Natural killer cell treated with Interleukin-12 subunit alpha and Interleukin-12 subunit beta and Interleukin-15 and Interleukin-18, amount 100 ng/mL, for 72 hours (primary cell): ENCODE measurements around the gene ALPP. TPM values are rescaled to one million over a fixed set of nuclear protein-coding genes. Genes with fewer than 3 reads are reported as not detected.
A peak's percentile ranks its signal among the peaks of the same experiment; 100 is the strongest.
"Not testable (repeated sequence)": the region's sequence is repeated elsewhere in the genome, so short reads cannot be mapped to it uniquely, and the experiment has no call there.

Experiments
- ATAC-seq, 2 donors: fragments of 150-1000 bp; cut with Tn5 transposase in 1 of 2; sonication (Bioruptor Pico), chemical (Tn5 transposase) in 1 of 2; 2 replicates each; pipeline ENCODE4 v1.10.0; 2021
- DNase-seq: peaks from one replicate; pipeline ENCODE4 v3.0.0; 2022; ENCODE audit warnings: low spot score
- H3K27ac Mint-ChIP-seq, 2 donors: 1 replicate in 1 of 2; 2 replicates in 1 of 2; pipeline ENCODE4 v1.8.0; 2022; ENCODE audit warnings: mixed read lengths in 2 of 2, mild to moderate bottlenecking in 1 of 2, moderate library complexity in 1 of 2
- H3K27me3 Mint-ChIP-seq, 2 donors: 1 replicate in 1 of 2; 2 replicates in 1 of 2; pipeline ENCODE4 v1.8.0; 2022; ENCODE audit warnings: mixed read lengths in 2 of 2
- H3K36me3 Mint-ChIP-seq: one replicate; pipeline ENCODE4 v1.8.0; 2022; ENCODE audit warnings: mixed read lengths
- H3K4me1 Mint-ChIP-seq, 2 donors: 1 replicate in 1 of 2; 2 replicates in 1 of 2; pipeline ENCODE4 v1.8.0; 2022; ENCODE audit warnings: low read depth in 2 of 2, mixed read lengths in 2 of 2, mild to moderate bottlenecking in 1 of 2
- H3K4me3 Mint-ChIP-seq: one replicate; pipeline ENCODE4 v1.8.0; 2022; ENCODE audit warnings: mixed read lengths
- H3K9me3 Mint-ChIP-seq: 2 replicates; pipeline ENCODE4 v1.8.0; 2022; ENCODE audit warnings: mixed read lengths
- total RNA-seq, 2 donors: library from RNA; stranded (reverse); gene quantifications; one replicate each; pipeline ENCODE4 v1.2.3, GENCODE V29; 2022

Gene ALPP
- total RNA-seq = not detected

DNA sequence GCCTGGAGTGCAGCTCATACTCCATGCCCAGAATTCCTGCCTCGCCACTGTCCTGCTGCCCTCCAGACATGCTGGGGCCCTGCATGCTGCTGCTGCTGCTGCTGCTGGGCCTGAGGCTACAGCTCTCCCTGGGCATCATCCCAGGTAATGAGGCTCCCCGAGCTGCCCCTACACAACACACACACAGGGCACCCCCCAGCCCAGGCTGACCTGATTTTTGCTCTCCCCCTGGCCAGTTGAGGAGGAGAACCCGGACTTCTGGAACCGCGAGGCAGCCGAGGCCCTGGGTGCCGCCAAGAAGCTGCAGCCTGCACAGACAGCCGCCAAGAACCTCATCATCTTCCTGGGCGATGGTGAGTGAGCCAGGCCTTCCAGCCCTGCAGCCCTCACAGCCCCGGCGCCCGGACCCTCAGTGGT is at the start of gene ALPP:
Gene ALPP, plus strand, starts transcription at position 17 of the 417 bp plus-strand sequence. Its CDS starts 52 bp downstream, at position 69.
- H3K27me3 Mint-ChIP-seq, H3K4me1 Mint-ChIP-seq, DNase-seq, H3K9me3 Mint-ChIP-seq, H3K36me3 Mint-ChIP-seq, ATAC-seq, H3K27ac Mint-ChIP-seq, H3K4me3 Mint-ChIP-seq: not testable (repeated sequence)

DNA sequence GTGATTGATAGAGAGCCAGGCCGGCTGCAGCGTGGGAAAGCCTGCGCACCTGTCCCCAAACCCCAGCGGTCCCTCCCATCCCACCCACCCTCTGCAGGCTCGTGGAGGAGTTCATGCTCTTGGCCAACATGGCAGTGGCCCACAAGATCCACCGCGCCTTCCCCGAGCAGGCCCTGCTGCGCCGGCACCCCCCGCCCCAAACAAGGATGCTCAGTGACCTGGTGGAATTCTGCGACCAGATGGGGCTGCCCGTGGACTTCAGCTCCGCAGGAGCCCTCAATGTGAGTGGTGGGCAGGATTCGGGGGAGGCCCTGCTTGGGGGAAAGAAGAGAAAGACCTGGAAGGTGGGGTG is 48.9 kb upstream of the ALPP start:
- H3K36me3 Mint-ChIP-seq = no peaks in the 10 kb centered on the region
- no peaks in the 10 kb centered on the region for H3K27me3 Mint-ChIP-seq
- H3K4me1 Mint-ChIP-seq = no peaks in the 10 kb centered on the region
- ATAC-seq = no peak
- no peak overlapping the region for H3K4me3 Mint-ChIP-seq
- no peak overlapping the region for H3K27ac Mint-ChIP-seq
- H3K9me3 Mint-ChIP-seq = no peaks in the 10 kb centered on the region
- DNase-seq = no peak

DNA sequence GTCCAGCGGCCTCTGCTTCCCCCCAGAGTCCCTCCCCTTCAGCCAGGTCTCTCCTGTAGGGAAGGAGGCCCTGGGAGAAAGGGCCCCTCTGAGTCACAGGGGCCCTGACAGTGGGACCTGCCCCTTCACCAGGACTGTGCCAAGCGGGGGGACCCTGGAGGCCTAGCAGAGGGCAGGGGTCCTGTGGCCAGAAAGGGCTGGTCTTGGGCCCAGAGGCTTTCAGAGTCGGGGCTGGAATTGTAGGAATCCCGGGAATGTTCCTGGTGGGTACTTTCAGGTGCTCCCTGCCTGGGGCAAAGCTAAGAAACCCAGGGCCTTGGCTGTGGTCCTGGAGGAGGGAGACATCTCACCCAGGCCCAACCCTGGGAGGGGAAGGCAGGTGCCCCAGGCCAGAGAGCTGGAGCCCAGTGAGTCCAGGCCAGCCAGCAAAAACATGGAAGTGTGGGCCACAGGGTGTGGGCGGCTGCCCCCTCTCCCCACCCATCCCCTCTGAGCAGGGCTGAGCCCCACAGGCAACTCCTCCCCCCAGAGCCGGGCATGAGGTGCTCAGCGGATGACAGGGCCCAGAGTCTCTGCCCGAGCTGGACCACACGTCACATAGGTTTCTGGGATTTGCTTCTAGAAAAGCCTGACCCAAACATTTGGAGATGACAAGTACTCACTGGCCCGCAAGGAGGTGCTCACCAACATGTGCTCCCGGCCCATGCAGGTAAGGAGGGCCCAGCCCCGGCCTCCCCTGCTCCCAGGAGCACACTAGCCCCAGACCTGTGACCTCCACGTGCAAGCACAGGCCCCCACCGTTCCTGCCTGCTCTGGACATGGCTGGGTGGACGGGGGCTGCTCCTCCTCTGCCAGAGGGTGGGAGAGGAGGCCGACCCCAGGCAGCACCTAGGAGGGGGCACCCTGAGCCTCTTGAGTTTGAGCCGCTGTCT is 48.2 kb upstream of the ALPP start:
- no peak for ATAC-seq
- no peaks in the 10 kb centered on the region for H3K9me3 Mint-ChIP-seq
- peak; percentile 57 for DNase-seq
- H3K27me3 Mint-ChIP-seq = no peaks in the 10 kb centered on the region
- no peaks in the 10 kb centered on the region for H3K4me1 Mint-ChIP-seq
- no peaks in the 10 kb centered on the region for H3K36me3 Mint-ChIP-seq
- no peak overlapping the region for H3K4me3 Mint-ChIP-seq
- no peak overlapping the region for H3K27ac Mint-ChIP-seq

DNA sequence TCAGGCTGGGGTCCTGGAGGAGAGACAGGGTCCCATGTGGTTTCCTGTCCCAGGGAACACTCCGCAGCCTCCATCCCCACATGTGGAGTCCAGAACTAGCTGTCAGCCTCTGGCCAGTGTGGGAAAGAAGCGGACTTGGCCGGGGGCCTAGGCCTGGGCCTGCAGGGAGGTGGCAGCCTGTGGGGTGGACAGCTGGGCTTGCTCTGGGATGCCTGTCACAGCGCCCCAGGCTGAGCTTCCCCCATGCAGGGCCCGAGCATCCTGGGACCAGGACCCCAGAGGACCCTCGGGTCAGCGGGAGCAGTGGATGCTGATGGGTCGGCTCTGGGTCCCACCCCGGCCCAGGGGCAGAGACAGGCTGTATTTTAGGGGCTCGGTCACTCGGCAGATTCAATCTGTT is 47.5 kb upstream of the ALPP start:
- not testable (repeated sequence) for H3K9me3 Mint-ChIP-seq, H3K4me3 Mint-ChIP-seq, H3K27me3 Mint-ChIP-seq, H3K36me3 Mint-ChIP-seq, H3K27ac Mint-ChIP-seq, H3K4me1 Mint-ChIP-seq, ATAC-seq
- DNase-seq = peak; percentile 54

DNA sequence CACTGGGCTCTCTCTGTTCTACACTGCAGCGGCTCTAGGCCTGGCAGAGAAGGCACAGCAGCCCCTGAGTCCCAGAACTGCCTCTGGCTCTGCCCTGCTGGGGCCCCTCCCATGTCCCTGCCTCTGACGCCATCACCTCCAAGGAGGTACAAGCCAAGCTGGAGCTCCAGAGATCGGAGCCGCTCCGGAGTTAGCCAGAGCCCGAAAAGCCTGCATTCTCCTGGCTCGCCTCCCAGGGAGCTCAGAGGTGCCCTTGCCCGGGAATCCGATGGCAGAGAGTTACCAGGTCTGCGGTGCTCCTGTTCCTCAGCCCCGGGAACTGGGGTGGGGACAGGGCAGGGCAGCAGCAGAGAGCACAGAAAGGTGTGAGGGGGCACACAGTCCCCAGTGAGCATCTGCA is 46.9 kb upstream of the ALPP start:
- not testable (repeated sequence) for ATAC-seq, H3K4me1 Mint-ChIP-seq, H3K9me3 Mint-ChIP-seq, DNase-seq, H3K4me3 Mint-ChIP-seq, H3K27me3 Mint-ChIP-seq, H3K36me3 Mint-ChIP-seq, H3K27ac Mint-ChIP-seq

DNA sequence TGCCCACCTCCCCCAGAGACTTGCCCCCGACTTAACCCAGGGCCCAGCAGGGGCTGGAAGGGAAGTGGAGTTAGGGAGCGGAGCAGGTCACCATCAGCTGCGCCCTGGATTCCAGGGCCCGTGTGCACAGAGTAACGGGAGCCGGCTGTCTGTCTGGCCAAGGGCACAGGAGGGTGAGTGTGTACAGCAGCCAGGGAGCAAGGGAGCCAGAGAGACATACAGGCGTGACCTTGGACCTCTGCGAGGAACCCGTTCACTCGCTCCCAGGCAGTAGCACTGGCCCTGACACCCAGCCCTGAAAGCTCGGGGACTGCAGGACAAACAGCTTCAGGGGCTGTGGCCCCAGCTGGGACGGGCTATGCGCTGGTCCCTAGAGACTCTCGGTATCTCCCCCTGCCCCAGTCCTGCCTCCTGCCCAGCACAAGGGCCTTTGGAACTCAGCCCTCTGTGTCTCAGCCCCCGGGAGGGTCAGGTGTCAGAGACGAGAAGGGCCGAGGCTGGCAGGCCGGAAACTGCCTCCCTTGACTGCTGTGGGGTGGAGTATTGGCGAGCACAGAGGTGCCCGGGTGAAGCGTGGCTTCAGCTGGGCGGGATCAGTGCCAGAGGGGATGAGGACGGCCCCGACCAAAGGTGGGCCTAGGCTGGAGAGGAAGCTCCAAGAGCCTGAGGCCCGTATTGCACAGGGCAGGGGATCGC is 46.2 kb upstream of the ALPP start:
- H3K4me1 Mint-ChIP-seq, H3K27ac Mint-ChIP-seq, H3K36me3 Mint-ChIP-seq, H3K27me3 Mint-ChIP-seq, ATAC-seq, H3K9me3 Mint-ChIP-seq, DNase-seq, H3K4me3 Mint-ChIP-seq: not testable (repeated sequence)

DNA sequence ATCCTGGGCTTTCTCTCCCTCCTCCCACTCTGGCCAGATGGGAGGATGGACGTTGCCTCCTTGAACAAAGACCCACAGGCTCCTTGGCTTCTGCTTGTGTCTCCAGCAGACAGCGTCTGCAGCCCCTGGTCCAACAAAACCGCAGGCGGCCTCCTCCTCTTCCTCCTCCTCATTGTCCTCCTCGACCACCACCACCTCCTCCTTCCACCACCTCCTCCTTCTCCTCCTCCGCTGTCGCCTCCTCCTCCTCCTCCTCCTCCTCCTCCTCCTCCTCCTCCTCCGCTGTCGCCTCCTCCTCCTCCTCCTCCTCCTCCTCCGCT is 45.7 kb upstream of the ALPP start:
- Mint-ChIP-seq H3K36me3 (no peaks in the 10 kb centered on the region), H3K27me3 (no peaks in the 10 kb centered on the region), H3K4me3 (no peak overlapping the region), H3K9me3 (no peaks in the 10 kb centered on the region), H3K27ac (no peak overlapping the region), H3K4me1 (no peaks in the 10 kb centered on the region)
- no peak for DNase-seq
- no peak for ATAC-seq

DNA sequence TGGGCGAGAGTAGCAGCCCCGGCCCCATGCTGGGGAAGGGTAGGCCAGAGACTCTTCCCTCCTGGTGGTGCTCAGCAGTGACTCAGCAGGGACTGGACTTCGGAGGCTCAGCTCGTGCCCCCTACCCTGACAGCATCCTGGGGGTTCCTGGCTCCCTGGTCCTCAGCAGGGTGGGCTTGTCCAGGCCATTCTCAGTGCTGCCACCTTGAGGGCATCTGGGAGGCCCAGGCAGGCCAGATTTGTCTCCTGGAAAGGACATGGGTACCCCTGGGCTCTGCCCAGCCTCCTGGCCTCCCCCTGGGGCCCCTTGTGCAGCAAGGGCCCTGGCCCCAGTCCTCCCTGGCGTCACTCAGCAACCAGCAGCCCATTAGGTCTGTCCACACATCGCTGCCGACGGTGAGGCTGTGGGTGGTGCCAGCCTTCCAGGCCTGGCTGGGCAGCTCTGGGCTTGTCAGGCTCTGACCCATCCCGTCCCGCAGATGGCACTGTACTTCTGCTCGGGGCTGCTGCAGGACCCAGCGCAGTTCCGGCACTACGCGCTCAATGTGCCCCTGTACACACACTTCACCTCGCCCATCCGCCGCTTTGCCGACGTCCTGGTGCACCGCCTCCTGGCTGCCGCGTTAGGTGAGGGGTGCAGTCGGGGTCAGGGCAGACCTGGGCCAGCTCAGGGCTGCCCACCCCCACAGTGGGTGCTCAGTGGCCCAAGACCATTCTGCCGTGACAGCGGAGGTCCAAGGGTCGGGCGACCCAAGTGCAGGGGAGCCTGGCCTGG is 45.0 kb upstream of the ALPP start:
- Mint-ChIP-seq H3K4me3 (no peak overlapping the region), H3K9me3 (no peaks in the 10 kb centered on the region), H3K4me1 (no peaks in the 10 kb centered on the region), H3K36me3 (no peaks in the 10 kb centered on the region), H3K27me3 (no peaks in the 10 kb centered on the region), H3K27ac (no peak overlapping the region)
- ATAC-seq = no peak
- peak; percentile 45 for DNase-seq

DNA sequence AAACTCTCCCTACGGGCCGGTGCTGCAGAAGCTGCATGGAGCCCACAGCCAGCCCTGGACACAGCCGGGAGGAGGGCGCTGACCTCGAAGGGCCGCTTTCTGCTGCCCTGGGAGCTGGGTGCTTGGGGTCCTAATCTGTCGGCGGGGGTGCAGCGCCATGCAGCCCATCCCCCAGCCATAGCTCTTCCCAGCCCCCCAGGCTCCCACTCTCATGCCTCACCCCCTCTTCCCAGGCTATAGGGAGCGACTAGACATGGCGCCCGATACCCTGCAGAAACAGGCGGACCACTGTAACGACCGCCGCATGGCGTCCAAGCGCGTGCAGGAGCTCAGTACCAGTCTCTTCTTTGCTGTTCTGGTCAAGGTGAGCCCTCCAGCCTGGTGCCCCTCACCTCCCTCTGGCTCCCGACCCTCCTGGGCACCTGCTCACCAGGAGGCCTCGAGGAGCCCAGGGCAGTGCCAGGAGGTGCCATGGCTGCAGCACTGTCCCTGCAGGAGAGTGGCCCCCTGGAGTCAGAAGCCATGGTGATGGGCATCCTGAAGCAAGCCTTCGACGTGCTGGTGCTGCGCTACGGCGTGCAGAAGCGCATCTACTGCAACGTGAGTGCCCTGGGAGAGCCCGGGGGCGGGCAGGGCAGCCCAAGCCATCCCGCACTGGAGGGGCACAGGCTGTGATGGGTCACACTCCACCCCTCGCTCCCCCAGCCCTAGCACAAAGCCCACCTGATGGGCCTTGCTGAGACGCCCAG is 44.2 kb upstream of the ALPP start:
- not testable (repeated sequence) for H3K4me3 Mint-ChIP-seq, H3K27ac Mint-ChIP-seq, H3K4me1 Mint-ChIP-seq, H3K27me3 Mint-ChIP-seq, H3K9me3 Mint-ChIP-seq, ATAC-seq, DNase-seq, H3K36me3 Mint-ChIP-seq

DNA sequence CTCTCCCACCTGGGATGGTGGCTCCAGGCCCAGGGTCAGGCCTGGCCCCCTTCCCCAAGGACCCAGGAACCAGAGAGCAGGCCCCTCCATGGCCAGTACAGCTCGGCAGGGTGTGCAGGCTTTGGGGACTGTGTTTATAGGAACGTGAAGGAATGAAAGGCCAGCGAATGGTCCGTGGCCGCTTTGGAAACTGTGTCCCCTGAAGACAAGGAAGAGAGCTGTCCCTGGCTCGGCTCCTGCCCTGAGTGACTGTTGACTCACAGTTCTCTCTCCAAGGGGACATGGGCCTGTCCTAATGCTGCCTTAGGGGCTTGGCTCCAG is 43.7 kb upstream of the ALPP start:
- not testable (repeated sequence) for H3K4me3 Mint-ChIP-seq, H3K27me3 Mint-ChIP-seq, H3K9me3 Mint-ChIP-seq, H3K36me3 Mint-ChIP-seq, ATAC-seq, H3K4me1 Mint-ChIP-seq, H3K27ac Mint-ChIP-seq, DNase-seq

DNA sequence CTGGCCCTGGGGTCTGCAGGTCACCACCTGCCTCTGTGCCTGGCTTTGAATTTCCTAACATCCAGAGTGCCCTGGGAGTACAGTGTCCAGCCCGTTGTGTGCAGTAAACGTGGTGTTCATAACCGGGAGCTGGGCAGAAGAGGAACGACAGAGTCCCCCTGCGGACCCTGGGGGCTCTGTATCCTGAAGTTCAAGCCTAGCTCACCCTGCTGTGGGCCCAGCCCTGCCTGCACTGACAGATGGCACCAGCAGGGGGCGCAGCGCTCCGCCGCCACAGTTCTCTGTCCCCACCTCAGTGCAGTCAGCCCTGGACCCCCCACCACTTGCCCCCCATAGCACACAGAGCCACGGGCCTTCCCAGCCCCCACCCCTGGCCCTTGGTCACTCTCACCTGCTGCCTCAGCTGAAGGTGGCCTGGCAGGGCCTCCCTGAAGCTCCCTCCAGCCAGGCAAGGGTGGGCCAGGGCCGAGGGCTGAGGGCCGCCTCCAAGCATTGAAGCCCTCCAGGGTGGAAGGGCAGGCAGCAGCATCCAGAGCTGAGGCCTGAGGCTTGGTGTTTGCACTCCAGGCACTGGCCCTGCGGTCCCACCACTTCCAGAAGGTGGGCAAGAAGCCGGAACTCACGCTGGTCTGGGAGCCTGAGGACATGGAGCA is 43.2 kb upstream of the ALPP start:
- ATAC-seq = peak; percentile 32 to 46
- H3K36me3 Mint-ChIP-seq, H3K27ac Mint-ChIP-seq, H3K4me3 Mint-ChIP-seq, H3K27me3 Mint-ChIP-seq, DNase-seq, H3K4me1 Mint-ChIP-seq, H3K9me3 Mint-ChIP-seq: not testable (repeated sequence)

DNA sequence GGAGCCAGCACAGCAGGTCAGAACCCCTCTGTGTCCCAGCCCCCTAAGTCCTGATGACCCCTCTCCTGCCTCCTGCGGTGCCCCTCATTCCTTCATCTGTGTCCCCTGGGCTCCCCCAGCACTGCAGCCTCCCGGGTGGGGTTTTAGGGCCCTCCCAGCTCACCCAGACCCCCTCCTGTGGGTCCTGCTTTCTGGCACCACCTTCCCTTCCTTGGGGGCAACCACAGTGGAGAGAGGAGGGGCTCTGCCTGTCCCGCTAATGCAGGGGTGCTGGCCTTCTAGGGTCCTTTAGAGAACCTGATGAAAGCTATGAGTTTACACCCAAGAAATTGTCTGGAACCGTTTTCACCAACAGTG is 42.7 kb upstream of the ALPP start:
- Mint-ChIP-seq H3K4me1 (no peaks in the 10 kb centered on the region), H3K9me3 (no peaks in the 10 kb centered on the region), H3K27me3 (no peaks in the 10 kb centered on the region), H3K27ac (no peak overlapping the region), H3K36me3 (no peaks in the 10 kb centered on the region), H3K4me3 (no peak overlapping the region)
- ATAC-seq = no peak
- DNase-seq = no peak

DNA sequence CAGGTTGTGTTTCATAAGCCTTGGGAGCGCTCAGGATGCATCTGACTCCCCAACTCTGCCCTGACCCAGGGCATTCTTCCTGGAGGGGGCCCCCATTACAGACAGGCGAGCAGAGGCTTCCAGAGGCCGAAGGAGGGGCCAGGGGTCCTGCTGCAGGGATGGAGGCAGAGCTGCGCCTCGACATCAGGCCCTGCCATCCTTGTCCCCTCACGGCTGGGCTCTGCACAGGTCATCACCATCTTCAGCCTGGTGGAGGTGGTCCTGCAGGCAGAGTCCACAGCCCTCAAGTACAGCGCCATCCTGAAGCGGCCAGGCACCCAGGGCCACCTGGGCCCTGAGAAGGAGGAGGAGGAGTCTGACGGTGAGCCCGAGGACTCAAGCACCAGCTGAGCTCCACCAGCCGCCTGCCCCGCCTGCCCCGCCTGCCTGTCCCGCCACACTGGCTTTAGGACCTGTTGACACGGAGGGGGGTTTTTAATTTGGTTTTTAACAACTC is 42.3 kb upstream of the ALPP start:
- Mint-ChIP-seq H3K27me3 (no peaks in the 10 kb centered on the region), H3K9me3 (no peaks in the 10 kb centered on the region)
- ATAC-seq = no peak

More for the DNA sequence above, 42.3 kb upstream of the ALPP start:
- Mint-ChIP-seq H3K27ac (no peak overlapping the region), H3K4me1 (no peaks in the 10 kb centered on the region), H3K4me3 (no peak overlapping the region), H3K36me3 (no peaks in the 10 kb centered on the region)
- DNase-seq = no peak
